Spleen (tissue), 11 donors: ENCODE data around the gene TCF7. TPM values are rescaled to one million over a fixed set of nuclear protein-coding genes. Genes with fewer than 3 reads are reported as not detected.
A peak's percentile ranks its signal among the peaks of the same experiment; 100 is the strongest.

Experiments
- DNase-seq: peaks from one replicate; pipeline ENCODE4 v3.0.0-alpha.2; 2020
- H3K27ac ChIP-seq, 8 donors: fragments of 200-600 bp; sonication (generic) in 7 of 8; 1 replicate in 4 of 8; 2 replicates in 4 of 8; pipeline versions ENCODE4 v1.5.0 to v1.8.0; 2016 to 2021; ENCODE audit warnings: inconsistent platforms in 4 of 8, mild to moderate bottlenecking in 4 of 8, moderate library complexity in 1 of 8
- H3K27me3 ChIP-seq, 7 donors: fragments of 200-600 bp; sonication (generic) in 6 of 7; replicated peaks in 1 of 7; 1 replicate in 4 of 7; 2 replicates in 3 of 7; pipeline versions ENCODE4 v1.5.0 to v1.8.0; 2016 to 2021; ENCODE audit warnings: inconsistent platforms in 3 of 7, mild to moderate bottlenecking in 1 of 7
- H3K36me3 ChIP-seq, 6 donors: fragments of 200-600 bp; sonication (generic) in 5 of 6; 1 replicate in 4 of 6; 2 replicates in 2 of 6; pipeline versions ENCODE4 v1.5.0 to v1.8.0; 2016 to 2021; ENCODE audit warnings: inconsistent platforms in 2 of 6
- H3K4me1 ChIP-seq, 6 donors: fragments of 200-600 bp; sonication (generic) in 5 of 6; 1 replicate in 3 of 6; 2 replicates in 3 of 6; pipeline versions ENCODE4 v1.5.0 to v1.8.0; 2016 to 2021; ENCODE audit warnings: inconsistent platforms in 3 of 6
- H3K4me3 ChIP-seq, 8 donors: fragments of 200-600 bp; sonication (generic) in 7 of 8; 1 replicate in 4 of 8; 2 replicates in 4 of 8; pipeline versions ENCODE4 v1.5.0 to v1.8.0; 2016 to 2021; ENCODE audit warnings: inconsistent platforms in 4 of 8, mild to moderate bottlenecking in 4 of 8, moderate library complexity in 2 of 8
- H3K9me3 ChIP-seq, 8 donors: fragments of 200-600 bp; sonication (generic) in 7 of 8; 1 replicate in 4 of 8; 2 replicates in 4 of 8; pipeline versions ENCODE4 v1.5.0 to v1.8.0; 2016 to 2021; ENCODE audit warnings: inconsistent platforms in 4 of 8
- CTCF ChIP-seq, 11 experiments: fragments of 200-600 bp in 7 of 11; fragments of 450-650 bp in 4 of 11; sonication (generic) in 4 of 11; IDR thresholded peaks in 8 of 11; conservative IDR thresholded peaks in 3 of 11; 1 replicate in 7 of 11; 2 replicates in 4 of 11; pipeline versions ENCODE4 v1.4.0 to v1.8.0; 2016 to 2021; ENCODE audit warnings: antibody characterized with exemption in 11 of 11, inconsistent platforms in 4 of 11, mild to moderate bottlenecking in 1 of 11
- POLR2A ChIP-seq, 3 donors: fragments of 450-650 bp; IDR thresholded peaks; one replicate each; pipeline ENCODE4 v1.5.1; 2017; ENCODE audit warnings: antibody characterized with exemption in 3 of 3, mild to moderate bottlenecking in 1 of 3
- POLR2AphosphoS5 ChIP-seq, 3 donors: sonication (generic); formaldehyde crosslinking; IDR thresholded peaks; one replicate each; pipeline ENCODE4 v1.5.1; 2017; ENCODE audit warnings: antibody characterized with exemption in 3 of 3
- WGBS, 5 donors: extraction: QIAGEN DNeasy Blood & Tissue Kit in 3 of 5; methylation state at CpG; one replicate each; pipeline versions ENCODE4 v1.1.5 to v1.1.7; 2013 to 2018; 5-methylcytosine and 5-hydroxymethylcytosine counted together
- intact Hi-C: fragments of 100-400 bp; cut with DNase I; formaldehyde crosslinking; loops from one replicate; pipeline ENCODE4 v1.15.0; 2023; ENCODE audit warnings: low total_unique reads
- polyA plus RNA-seq, 3 donors: library from polyadenylated mRNA; stranded (reverse); fragments of 200-250 nt; gene quantifications; one replicate each; pipeline ENCODE4 v1.2.1, GENCODE V29; 2013
- total RNA-seq, 7 donors: library from RNA; depleted of rRNA in 3 of 7; stranded (reverse); fragments of >200 nt in 3 of 7; fragmentation: NEBNext Ultra II Directional in 4 of 7; extraction: Animal tissue kit (Norgen Biotek cat#: 25700) in 4 of 7; gene quantifications; one replicate each; pipeline versions ENCODE4 v1.1.0 to v1.2.1, GENCODE V29; 2016 to 2021
- donor health status: healthy with polysubstance abuse.
- donor health status: DM: no; HTN: no; CAD: no; lungs with moderate emphysema.
- donor health status: DM: no; HTN: no; CAD: no.
- donor health status: Bipolar disorder and iron deficiency.
- donor health status: healthy.
- donor health status: DM: no; HTN: no; CAD: no.
- donor health status: DM: yes; HTN: yes; CAD: no.

TCF7 gene
- total and polyA plus RNA-seq, 10 donors: 13.7 to 88.3 (median 36.8) TPM

- H3K9me3 ChIP-seq: no peaks in the 10 kb centered on the region
- H3K27me3 ChIP-seq: no peaks in the 10 kb centered on the region
- H3K4me3 ChIP-seq: no peak overlapping the region
- no peak for TF ChIP-seq POLR2AphosphoS5 (IDR thresholded peaks at IDR 0.05)
- TF ChIP-seq POLR2A (IDR thresholded peaks at IDR 0.05): no peak
- no peak for TF ChIP-seq CTCF (IDR thresholded peaks at IDR 0.05 in 8 of 11, conservative IDR thresholded peaks at IDR 0.05 in 3 of 11)
- WGBS, 5 donors: 86 to 100% (median 97%) methylated on average over 5 of the region's 5 CpGs
- intact Hi-C loops: loop anchor here (5.0 kb wide), 1 partner anchor 101 kb away; no protein-coding TSS in a partner anchor
- H3K36me3 ChIP-seq: peaks cover 0 to 100% (median 59%) of the 10 kb centered on the region in 6 donors
- no peak overlapping the region for H3K27ac ChIP-seq
- DNase-seq: peak; percentile 56
- H3K4me1 ChIP-seq: peaks cover 9 to 69% (median 37%) of the 10 kb centered on the region in 6 donors
Observed at GRCh38 chr5:134143431-134143830, 28.9 kb downstream of the TCF7 start.

GRCh38 chr5:134143944-134144941 lies 29.8 kb downstream of the TCF7 start:
- WGBS, 5 donors: 91 to 97% (median 96%) methylated on average over 10 of the region's 10 CpGs
- DNase-seq: peak; percentile 57
- H3K4me1 ChIP-seq: peaks cover 9 to 61% (median 31%) of the 10 kb centered on the region in 6 donors
- no peak overlapping the region for H3K4me3 ChIP-seq
- TF ChIP-seq CTCF (IDR thresholded peaks at IDR 0.05 in 8 of 11, conservative IDR thresholded peaks at IDR 0.05 in 3 of 11): no peak
- TF ChIP-seq POLR2A (IDR thresholded peaks at IDR 0.05): no peak
- peak in 2 of 3 donors; percentile 37 to 64 for TF ChIP-seq POLR2AphosphoS5 (IDR thresholded peaks at IDR 0.05)
- H3K27me3 ChIP-seq: no peaks in the 10 kb centered on the region
- H3K27ac ChIP-seq: peak overlapping the region in 1 of 8 donors; percentile 4
- H3K36me3 ChIP-seq: peaks cover 0 to 100% (median 62%) of the 10 kb centered on the region in 6 donors
- H3K9me3 ChIP-seq: no peaks in the 10 kb centered on the region
- intact Hi-C loops: loop anchor here (5.0 kb wide), 1 partner anchor 102 kb away; no protein-coding TSS in a partner anchor

- 48 to 69% (median 60%) methylated on average over 1 of the region's 1 CpG; no CpG with 5 or more reads in 1 of the 5 donors for WGBS, 5 donors
- Histone ChIP-seq H3K27ac (peak overlapping the region in 4 of 8 donors; percentile 4 to 52 (median 30)), H3K36me3 (peaks cover 0 to 100% (median 62%) of the 10 kb centered on the region in 6 donors), H3K27me3 (no peaks in the 10 kb centered on the region), H3K4me3 (no peak overlapping the region), H3K9me3 (no peaks in the 10 kb centered on the region), H3K4me1 (peaks cover 11 to 58% (median 30%) of the 10 kb centered on the region in 6 donors)
- no peak for DNase-seq
- intact Hi-C loops: loop anchor here (5.0 kb wide), 1 partner anchor 43 kb away; no protein-coding TSS in a partner anchor
- TF ChIP-seq CTCF (IDR thresholded peaks at IDR 0.05 in 8 of 11, conservative IDR thresholded peaks at IDR 0.05 in 3 of 11) (no peak), POLR2A (IDR thresholded peaks at IDR 0.05) (no peak), POLR2AphosphoS5 (IDR thresholded peaks at IDR 0.05) (no peak)
Observed at GRCh38 chr5:134145041-134145757, 30.7 kb downstream of the TCF7 start.
